HepG2 (cell line): Measurements from ENCODE around the gene MTF2. TPM values are rescaled to one million over a fixed set of nuclear protein-coding genes. Genes with fewer than 3 reads are reported as not detected.

Experiments
- BCL6 ChIP-seq: IDR thresholded peaks from 2 replicates; pipeline ENCODE4 v1.6.1; 2016; ENCODE audit warnings: missing genetic modification reagents, missing compliant biosample characterization
- CREB1 ChIP-seq, 2 experiments: fragments of 450-650 bp in 1 of 2; IDR thresholded peaks; 2 replicates each; pipeline ENCODE4 v1.6.1; 2016 to 2017; ENCODE audit warnings: control low read depth in 1 of 2, mild to moderate bottlenecking in 1 of 2, missing compliant biosample characterization in 1 of 2, missing genetic modification characterization in 1 of 2
- HDAC1 ChIP-seq: sonication (generic); formaldehyde crosslinking; IDR thresholded peaks from 2 replicates; pipeline ENCODE4 v1.5.1; 2020; ENCODE audit warnings: mild to moderate bottlenecking, missing genetic modification reagents
- HMG20A ChIP-seq: IDR thresholded peaks from 2 replicates; pipeline ENCODE4 v1.6.1; 2016; ENCODE audit warnings: borderline replicate concordance
- IKZF4 ChIP-seq: sonication (generic); formaldehyde crosslinking; IDR thresholded peaks from 2 replicates; pipeline ENCODE4 v1.5.1; 2020; ENCODE audit warnings: borderline replicate concordance, mild to moderate bottlenecking, low read depth, missing genetic modification reagents; ENCODE audit errors: not compliant biosample characterization
- MBD4 ChIP-seq: IDR thresholded peaks from 2 replicates; pipeline ENCODE4 v1.6.1; 2012; ENCODE audit warnings: low read length, inconsistent platforms, borderline replicate concordance
- MBNL3 ChIP-seq: fragments of 250-450 bp; sonication (Bioruptor Pico); conservative IDR thresholded peaks from 2 replicates; pipeline ENCODE4 v1.8.0; 2022; ENCODE audit warnings: mild to moderate bottlenecking, inconsistent platforms
- MIXL1 ChIP-seq: IDR thresholded peaks from 2 replicates; pipeline ENCODE4 v1.6.1; 2016
- MTA3 ChIP-seq: sonication (generic); formaldehyde crosslinking; IDR thresholded peaks from 2 replicates; pipeline ENCODE4 v1.4.0; 2020; ENCODE audit warnings: missing genetic modification reagents
- PPARG ChIP-seq: conservative IDR thresholded peaks from 2 replicates; pipeline ENCODE4 v1.6.1; 2016; ENCODE audit warnings: missing biosample characterization, missing genetic modification reagents
- SKI ChIP-seq: fragments of 450-650 bp; IDR thresholded peaks from one replicate; pipeline ENCODE4 v1.6.1; 2018; ENCODE audit warnings: mild to moderate bottlenecking; ENCODE audit not compliant: partially characterized antibody
- SOX5 ChIP-seq: IDR thresholded peaks from 2 replicates; pipeline ENCODE4 v1.6.1; 2016; ENCODE audit warnings: borderline replicate concordance
- THAP11 ChIP-seq: IDR thresholded peaks from 2 replicates; pipeline ENCODE4 v1.6.1; 2016; ENCODE audit warnings: missing biosample characterization, missing genetic modification reagents
- polyA plus RNA-seq, 8 experiments: library from polyadenylated mRNA; depleted of rRNA in 3 of 8; stranded (reverse) in 7 of 8; unstranded in 1 of 8; fragments of >200 nt; fragmentation: Illumina TruSeq in 4 of 8; extraction: Trizol in 4 of 8; gene quantifications; 2 replicates each; pipeline versions ENCODE4 v1.2.1 to v1.2.3, GENCODE V29; 2011 to 2016; ENCODE audit warnings: low read depth in 4 of 8, missing spikeins in 1 of 8, mixed read lengths in 1 of 8; ENCODE audit not compliant: insufficient read depth in 1 of 8
- total RNA-seq, 5 experiments: library from RNA; depleted of rRNA; stranded (reverse); fragments of >200 nt; fragmentation: Illumina TruSeq; extraction: Trizol; gene quantifications; 2 replicates each; pipeline ENCODE4 v1.2.3, GENCODE V29; 2016; ENCODE audit warnings: low read depth in 1 of 5
- TF ChIP-seq, protein P1 (sequence below): sonication (generic); formaldehyde crosslinking; IDR thresholded peaks from 2 replicates; pipeline ENCODE4 v1.4.0; 2020; ENCODE audit warnings: missing genetic modification reagents
- TF ChIP-seq, protein P2 (sequence below): IDR thresholded peaks from 2 replicates; pipeline ENCODE4 v1.4.0; 2020; ENCODE audit warnings: mild to moderate bottlenecking, missing genetic modification reagents
- TF ChIP-seq, protein P3 (sequence below): sonication (generic); formaldehyde crosslinking; IDR thresholded peaks from 2 replicates; pipeline ENCODE4 v1.4.0; 2020; ENCODE audit warnings: mild to moderate bottlenecking, missing genetic modification reagents

MTF2 gene
- total and polyA plus RNA-seq, 2 of the 13 experiments (the other 11 are each of a cell fraction or from before 2014, with no cell fraction given) = 48.7 to 53.9 TPM

DNA sequence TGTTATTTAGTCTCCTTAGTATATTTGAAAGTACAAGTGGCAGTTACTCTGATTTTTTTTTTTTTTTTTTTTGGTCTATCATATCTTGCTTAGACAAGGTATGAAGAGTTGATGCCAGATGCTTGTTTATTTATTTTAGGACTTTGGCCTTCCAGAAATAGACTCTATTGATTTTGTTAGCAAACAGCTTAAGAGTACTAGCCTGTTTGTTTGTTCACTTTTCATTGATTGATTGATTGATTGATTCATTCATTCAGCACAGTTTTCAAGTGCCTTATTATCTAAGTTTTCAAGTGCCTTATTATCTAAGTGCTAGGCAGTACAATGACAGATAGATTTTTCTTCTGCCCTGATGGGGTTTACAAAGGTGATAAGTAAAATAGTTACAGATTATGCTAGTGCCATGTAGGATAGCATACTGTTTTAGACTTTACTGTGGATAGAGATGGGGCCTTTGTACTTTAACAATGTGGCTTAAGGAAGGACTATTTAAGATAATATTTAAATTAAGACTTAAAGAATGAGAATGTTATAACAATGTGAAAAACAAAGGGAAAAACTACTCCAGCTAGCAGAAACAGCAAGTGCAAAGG, 50.5 kb downstream of the MTF2 start (continued):
- TF ChIP-seq, protein P1, sequence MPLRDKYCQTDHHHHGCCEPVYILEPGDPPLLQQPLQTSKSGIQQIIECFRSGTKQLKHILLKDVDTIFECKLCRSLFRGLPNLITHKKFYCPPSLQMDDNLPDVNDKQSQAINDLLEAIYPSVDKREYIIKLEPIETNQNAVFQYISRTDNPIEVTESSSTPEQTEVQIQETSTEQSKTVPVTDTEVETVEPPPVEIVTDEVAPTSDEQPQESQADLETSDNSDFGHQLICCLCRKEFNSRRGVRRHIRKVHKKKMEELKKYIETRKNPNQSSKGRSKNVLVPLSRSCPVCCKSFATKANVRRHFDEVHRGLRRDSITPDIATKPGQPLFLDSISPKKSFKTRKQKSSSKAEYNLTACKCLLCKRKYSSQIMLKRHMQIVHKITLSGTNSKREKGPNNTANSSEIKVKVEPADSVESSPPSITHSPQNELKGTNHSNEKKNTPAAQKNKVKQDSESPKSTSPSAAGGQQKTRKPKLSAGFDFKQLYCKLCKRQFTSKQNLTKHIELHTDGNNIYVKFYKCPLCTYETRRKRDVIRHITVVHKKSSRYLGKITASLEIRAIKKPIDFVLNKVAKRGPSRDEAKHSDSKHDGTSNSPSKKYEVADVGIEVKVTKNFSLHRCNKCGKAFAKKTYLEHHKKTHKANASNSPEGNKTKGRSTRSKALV (CRISPR knock-in tag) = 0 out of 2 replicates have a peak, but pooled peaks have one; percentile 35
- TF ChIP-seq THAP11 = peak; percentile 37; the same call in 1 of the 2 replicates
- TF ChIP-seq MBNL3 (CRISPR knock-in tag) = 0 out of 2 replicates have a peak, but pooled peaks have one; percentile 56
- TF ChIP-seq SOX5 (CRISPR knock-in tag) = peak; percentile 60; the same call in 1 of the 2 replicates
- TF ChIP-seq MIXL1 (CRISPR knock-in tag) = peak; percentile 88
- TF ChIP-seq SKI = peak; percentile 40
- TF ChIP-seq, protein P2, sequence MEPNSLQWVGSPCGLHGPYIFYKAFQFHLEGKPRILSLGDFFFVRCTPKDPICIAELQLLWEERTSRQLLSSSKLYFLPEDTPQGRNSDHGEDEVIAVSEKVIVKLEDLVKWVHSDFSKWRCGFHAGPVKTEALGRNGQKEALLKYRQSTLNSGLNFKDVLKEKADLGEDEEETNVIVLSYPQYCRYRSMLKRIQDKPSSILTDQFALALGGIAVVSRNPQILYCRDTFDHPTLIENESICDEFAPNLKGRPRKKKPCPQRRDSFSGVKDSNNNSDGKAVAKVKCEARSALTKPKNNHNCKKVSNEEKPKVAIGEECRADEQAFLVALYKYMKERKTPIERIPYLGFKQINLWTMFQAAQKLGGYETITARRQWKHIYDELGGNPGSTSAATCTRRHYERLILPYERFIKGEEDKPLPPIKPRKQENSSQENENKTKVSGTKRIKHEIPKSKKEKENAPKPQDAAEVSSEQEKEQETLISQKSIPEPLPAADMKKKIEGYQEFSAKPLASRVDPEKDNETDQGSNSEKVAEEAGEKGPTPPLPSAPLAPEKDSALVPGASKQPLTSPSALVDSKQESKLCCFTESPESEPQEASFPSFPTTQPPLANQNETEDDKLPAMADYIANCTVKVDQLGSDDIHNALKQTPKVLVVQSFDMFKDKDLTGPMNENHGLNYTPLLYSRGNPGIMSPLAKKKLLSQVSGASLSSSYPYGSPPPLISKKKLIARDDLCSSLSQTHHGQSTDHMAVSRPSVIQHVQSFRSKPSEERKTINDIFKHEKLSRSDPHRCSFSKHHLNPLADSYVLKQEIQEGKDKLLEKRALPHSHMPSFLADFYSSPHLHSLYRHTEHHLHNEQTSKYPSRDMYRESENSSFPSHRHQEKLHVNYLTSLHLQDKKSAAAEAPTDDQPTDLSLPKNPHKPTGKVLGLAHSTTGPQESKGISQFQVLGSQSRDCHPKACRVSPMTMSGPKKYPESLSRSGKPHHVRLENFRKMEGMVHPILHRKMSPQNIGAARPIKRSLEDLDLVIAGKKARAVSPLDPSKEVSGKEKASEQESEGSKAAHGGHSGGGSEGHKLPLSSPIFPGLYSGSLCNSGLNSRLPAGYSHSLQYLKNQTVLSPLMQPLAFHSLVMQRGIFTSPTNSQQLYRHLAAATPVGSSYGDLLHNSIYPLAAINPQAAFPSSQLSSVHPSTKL (CRISPR knock-in tag) = peak; percentile 84
- peak; percentile 76 for TF ChIP-seq BCL6
- no peak for TF ChIP-seq MTA3 (CRISPR knock-in tag)
- TF ChIP-seq PPARG (CRISPR knock-in tag) = no peak
- TF ChIP-seq, protein P3, sequence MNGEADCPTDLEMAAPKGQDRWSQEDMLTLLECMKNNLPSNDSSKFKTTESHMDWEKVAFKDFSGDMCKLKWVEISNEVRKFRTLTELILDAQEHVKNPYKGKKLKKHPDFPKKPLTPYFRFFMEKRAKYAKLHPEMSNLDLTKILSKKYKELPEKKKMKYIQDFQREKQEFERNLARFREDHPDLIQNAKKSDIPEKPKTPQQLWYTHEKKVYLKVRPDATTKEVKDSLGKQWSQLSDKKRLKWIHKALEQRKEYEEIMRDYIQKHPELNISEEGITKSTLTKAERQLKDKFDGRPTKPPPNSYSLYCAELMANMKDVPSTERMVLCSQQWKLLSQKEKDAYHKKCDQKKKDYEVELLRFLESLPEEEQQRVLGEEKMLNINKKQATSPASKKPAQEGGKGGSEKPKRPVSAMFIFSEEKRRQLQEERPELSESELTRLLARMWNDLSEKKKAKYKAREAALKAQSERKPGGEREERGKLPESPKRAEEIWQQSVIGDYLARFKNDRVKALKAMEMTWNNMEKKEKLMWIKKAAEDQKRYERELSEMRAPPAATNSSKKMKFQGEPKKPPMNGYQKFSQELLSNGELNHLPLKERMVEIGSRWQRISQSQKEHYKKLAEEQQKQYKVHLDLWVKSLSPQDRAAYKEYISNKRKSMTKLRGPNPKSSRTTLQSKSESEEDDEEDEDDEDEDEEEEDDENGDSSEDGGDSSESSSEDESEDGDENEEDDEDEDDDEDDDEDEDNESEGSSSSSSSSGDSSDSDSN (CRISPR knock-in tag) = no peak
- peak; percentile 66; the same call in 1 of the 2 replicates for TF ChIP-seq MBD4
- TF ChIP-seq HDAC1 (CRISPR knock-in tag) = peak; percentile 52; the same call in 1 of the 2 replicates
- no peak for TF ChIP-seq IKZF4 (CRISPR knock-in tag)
- peak; percentile 66; the same call in 1 of the 2 replicates for TF ChIP-seq HMG20A
- no peak for TF ChIP-seq CREB1 (IDR thresholded peaks at IDR 0.05)
- peak; percentile 35; the same call in 1 of the 2 replicates for TF ChIP-seq CREB1 (CRISPR knock-in tag; IDR thresholded peaks at IDR 0.05)
